Neutrophil (primary cell): ENCODE measurements around the gene CLASP1.

Source experiments
- H3K27ac ChIP-seq: fragments of 200-600 bp; sonication (generic); 2 replicates; pipeline ENCODE4 v1.5.1; 2016; ENCODE audit warnings: mild to moderate bottlenecking, moderate library complexity
- H3K27me3 ChIP-seq: fragments of 200-600 bp; sonication (generic); 2 replicates; pipeline ENCODE4 v1.6.0; 2016; ENCODE audit warnings: mild to moderate bottlenecking
- H3K36me3 ChIP-seq: fragments of 200-600 bp; sonication (generic); 2 replicates; pipeline ENCODE4 v1.5.1; 2017
- H3K4me1 ChIP-seq, 2 experiments: fragments of 200-600 bp in 1 of 2; sonication (generic) in 1 of 2; 1 replicate in 1 of 2; 2 replicates in 1 of 2; pipeline versions ENCODE4 v1.5.1 to v1.6.1; 2013 to 2016; ENCODE audit warnings: low read depth in 1 of 2, low read length in 1 of 2, mild to moderate bottlenecking in 1 of 2, moderate library complexity in 1 of 2; ENCODE audit not compliant: control insufficient read depth in 1 of 2, insufficient read depth in 1 of 2
- H3K4me3 ChIP-seq, 2 experiments: fragments of 200-600 bp in 1 of 2; sonication (generic) in 1 of 2; 1 replicate in 1 of 2; 2 replicates in 1 of 2; pipeline ENCODE4 v1.5.1; 2013 to 2016; ENCODE audit warnings: low read depth in 1 of 2, low read length in 1 of 2, mild to moderate bottlenecking in 1 of 2, moderate library complexity in 1 of 2
- H3K9me3 ChIP-seq: fragments of 200-600 bp; sonication (generic); 2 replicates; pipeline ENCODE4 v1.5.1; 2016
- TF ChIP-seq, protein P1 (sequence below): fragments of 200-600 bp; sonication (generic); IDR thresholded peaks from 2 replicates; pipeline ENCODE4 v1.5.1; 2016; ENCODE audit warnings: antibody characterized with exemption

The CLASP1 gene

DNA sequence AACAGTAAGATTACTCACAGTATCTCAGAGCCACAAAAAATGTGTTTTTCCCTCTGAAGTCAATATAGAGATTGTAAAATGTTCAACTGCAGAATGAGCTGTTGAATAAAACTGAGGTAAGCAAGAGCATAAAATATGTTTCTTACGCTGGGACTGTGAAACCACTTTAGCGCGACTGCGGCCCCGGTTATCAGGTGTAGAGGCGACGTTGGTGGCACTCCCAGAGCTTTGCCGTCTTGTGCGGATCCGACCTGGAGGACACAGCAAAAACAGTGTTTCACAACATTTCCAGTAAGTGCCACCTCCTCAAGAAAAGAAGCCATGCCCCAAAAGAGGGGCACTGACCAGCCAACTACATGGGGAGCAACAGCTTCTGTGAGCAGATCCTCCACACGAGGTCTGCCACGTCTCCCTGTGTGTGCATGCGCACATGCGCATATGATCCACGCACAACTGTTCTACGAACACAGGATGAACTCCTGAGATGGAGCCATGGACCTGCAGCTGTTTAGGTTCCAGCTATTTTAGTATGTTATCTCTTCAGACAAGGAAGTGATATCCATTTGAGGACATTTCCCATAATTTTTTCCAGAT, 219.2 kb downstream of the CLASP1 start:
- H3K27me3 ChIP-seq, result no peaks in the 10 kb centered on the region
- TF ChIP-seq, protein P1, sequence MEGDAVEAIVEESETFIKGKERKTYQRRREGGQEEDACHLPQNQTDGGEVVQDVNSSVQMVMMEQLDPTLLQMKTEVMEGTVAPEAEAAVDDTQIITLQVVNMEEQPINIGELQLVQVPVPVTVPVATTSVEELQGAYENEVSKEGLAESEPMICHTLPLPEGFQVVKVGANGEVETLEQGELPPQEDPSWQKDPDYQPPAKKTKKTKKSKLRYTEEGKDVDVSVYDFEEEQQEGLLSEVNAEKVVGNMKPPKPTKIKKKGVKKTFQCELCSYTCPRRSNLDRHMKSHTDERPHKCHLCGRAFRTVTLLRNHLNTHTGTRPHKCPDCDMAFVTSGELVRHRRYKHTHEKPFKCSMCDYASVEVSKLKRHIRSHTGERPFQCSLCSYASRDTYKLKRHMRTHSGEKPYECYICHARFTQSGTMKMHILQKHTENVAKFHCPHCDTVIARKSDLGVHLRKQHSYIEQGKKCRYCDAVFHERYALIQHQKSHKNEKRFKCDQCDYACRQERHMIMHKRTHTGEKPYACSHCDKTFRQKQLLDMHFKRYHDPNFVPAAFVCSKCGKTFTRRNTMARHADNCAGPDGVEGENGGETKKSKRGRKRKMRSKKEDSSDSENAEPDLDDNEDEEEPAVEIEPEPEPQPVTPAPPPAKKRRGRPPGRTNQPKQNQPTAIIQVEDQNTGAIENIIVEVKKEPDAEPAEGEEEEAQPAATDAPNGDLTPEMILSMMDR, result no peak
- peaks cover 39% of the 10 kb centered on the region for H3K36me3 ChIP-seq
- no peaks in the 10 kb centered on the region for H3K4me1 ChIP-seq
- H3K9me3 ChIP-seq, result no peaks in the 10 kb centered on the region
- H3K27ac ChIP-seq, result no peak overlapping the region
- no peak overlapping the region for H3K4me3 ChIP-seq

DNA sequence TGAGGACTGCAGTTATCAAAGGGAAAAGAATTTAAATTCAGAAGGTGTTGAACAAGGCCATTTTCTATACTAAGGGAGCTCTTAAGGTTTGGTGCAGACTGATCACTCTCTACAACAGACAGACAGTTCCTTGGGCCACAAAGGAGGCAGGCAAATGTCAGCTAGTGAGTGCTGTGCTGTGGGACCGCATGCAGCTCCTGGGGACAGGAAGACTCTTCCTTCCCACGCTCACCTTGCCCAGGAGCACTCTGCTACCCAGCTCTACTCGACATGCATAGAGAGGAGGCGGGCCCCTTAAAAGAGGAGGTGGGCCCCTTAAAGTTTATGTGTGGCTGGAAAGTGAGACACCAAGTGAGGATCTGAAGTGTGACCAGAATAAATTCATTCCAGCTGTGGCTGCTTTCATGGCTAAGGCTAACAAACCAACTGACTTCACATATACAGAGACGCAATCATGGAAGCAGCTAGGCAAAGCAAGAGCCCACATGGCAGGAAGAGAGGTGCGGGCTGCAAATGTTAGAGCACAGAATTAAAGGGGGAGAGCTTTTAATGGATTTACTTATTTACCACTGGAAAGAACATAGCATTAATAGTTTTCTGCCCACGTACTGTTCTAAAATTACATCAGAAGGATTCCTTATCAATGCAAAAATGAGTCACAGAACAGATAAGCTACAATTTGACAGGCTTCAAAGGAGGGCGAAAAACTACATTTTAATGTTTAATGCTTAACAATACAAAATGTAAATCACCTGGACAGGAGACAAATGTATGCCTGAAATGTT, 220.0 kb downstream of the CLASP1 start:
- Histone ChIP-seq H3K27ac (no peak overlapping the region), H3K36me3 (peaks cover 46% of the 10 kb centered on the region)

DNA sequence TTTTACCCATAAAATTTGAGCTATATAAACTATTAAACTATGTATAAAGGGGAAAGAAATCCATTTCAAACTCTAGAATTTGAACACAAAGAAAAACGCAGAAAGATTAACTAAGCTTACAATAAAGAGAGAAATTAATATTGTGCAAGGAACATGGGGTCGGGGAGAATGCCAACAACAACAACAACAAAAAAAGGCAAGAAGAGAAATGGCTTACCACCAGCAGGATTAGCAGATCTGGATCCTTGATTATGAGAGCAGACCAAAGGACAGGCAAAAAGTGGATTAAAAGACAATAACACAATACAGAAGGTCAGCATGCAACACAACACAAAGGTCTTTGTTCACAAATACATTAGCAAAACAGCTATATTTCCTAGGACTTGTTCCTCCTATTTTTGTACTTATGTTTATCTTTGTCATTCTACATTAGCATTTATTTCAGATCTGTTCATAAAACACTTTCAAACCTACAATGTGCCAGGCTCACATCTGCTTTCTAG, 222.0 kb downstream of the CLASP1 start:
- H3K27ac ChIP-seq, result no peak overlapping the region
- no peaks in the 10 kb centered on the region for H3K4me1 ChIP-seq
- H3K9me3 ChIP-seq, result no peaks in the 10 kb centered on the region
- H3K4me3 ChIP-seq, result no peak overlapping the region
- peaks cover 57% of the 10 kb centered on the region for H3K36me3 ChIP-seq
- TF ChIP-seq, protein P1, result no peak
- H3K27me3 ChIP-seq, result no peaks in the 10 kb centered on the region

More for the DNA sequence above, 220.0 kb downstream of the CLASP1 start:
- H3K27me3 ChIP-seq, result no peaks in the 10 kb centered on the region
- H3K4me3 ChIP-seq, result no peak overlapping the region
- H3K4me1 ChIP-seq, result no peaks in the 10 kb centered on the region
- H3K9me3 ChIP-seq, result no peaks in the 10 kb centered on the region
- TF ChIP-seq, protein P1, result no peak

DNA sequence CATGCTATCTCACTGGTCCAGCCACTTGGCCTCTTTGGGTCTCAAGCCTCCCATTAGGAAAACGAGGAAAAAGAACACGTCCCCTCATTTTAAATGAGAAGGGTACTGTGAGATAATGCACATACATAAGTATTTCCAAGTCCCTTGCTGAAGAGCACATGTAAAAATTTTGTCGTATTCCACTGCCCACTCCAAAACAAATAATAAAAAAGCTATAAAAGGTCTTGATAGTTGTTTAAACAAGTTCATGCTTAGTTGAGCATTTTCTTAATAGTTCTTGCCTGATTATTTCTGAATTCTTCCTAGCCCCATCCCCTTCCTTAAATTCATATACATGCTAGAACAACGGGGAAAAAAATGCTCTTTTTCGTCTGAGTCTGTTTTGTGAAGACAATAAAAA, 228.8 kb downstream of the CLASP1 start:
- Histone ChIP-seq H3K36me3 (peaks cover 76% of the 10 kb centered on the region), H3K9me3 (no peaks in the 10 kb centered on the region), H3K4me1 (no peaks in the 10 kb centered on the region), H3K27ac (no peak overlapping the region), H3K4me3 (no peak overlapping the region), H3K27me3 (no peaks in the 10 kb centered on the region)
- TF ChIP-seq, protein P1, result no peak

DNA sequence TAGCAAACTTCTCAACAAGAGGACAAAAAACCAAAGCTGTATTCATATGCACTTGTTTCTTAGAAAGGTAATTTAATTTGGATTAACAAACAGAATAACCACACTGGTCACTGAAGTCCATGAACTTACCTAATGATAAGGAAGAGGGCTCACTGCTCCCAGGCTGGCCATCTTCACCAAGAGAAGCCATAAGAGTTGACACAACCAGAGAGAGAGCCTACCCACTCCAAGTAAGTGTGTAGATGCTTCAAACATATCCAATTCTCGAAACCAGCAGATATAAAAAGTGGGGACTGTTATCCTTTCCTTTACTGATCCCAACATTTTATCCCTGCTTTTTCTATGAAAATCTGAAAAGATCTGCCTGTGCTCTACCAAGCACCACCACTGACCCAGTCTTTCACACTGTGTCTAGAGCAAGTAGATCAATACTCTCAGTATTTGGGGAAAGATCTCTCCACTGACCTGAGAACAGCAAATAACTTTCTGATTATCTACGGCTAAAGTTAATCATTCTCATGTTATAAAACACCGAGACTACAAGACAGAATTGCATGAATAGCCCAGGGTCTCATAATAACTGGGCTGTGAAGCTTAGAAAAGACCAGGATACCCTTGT, 230.1 kb downstream of the CLASP1 start:
- TF ChIP-seq, protein P1, result no peak
- no peaks in the 10 kb centered on the region for H3K9me3 ChIP-seq
- no peaks in the 10 kb centered on the region for H3K27me3 ChIP-seq
- no peak overlapping the region for H3K27ac ChIP-seq
- H3K4me1 ChIP-seq, result no peaks in the 10 kb centered on the region
- peaks cover 78% of the 10 kb centered on the region for H3K36me3 ChIP-seq
- no peak overlapping the region for H3K4me3 ChIP-seq
